Measurements from ENCODE around the gene PLA2G4B. TPM values are rescaled to one million over a fixed set of nuclear protein-coding genes. Genes with fewer than 3 reads are reported as not detected.

PLA2G4B gene
- total RNA-seq, 2 experiments from 2014 or later: 9.0 to 9.7 TPM

GRCh38 chr15:41881550-41881919, 42.9 kb downstream of the PLA2G4B start:
- Mint-ChIP-seq H3K27ac (no peak overlapping the region), H3K27me3 (ENCODE audit: low read depth) (peaks cover 11% of the 10 kb centered on the region), H3K36me3 (ENCODE audit: low read depth) (no peaks in the 10 kb centered on the region), H3K4me3 (no peak overlapping the region), H3K9me3 (no peaks in the 10 kb centered on the region), H3K4me1 (ENCODE audit: low read depth) (peaks cover 8% of the 10 kb centered on the region)
- intact Hi-C loops (cut with micrococcal nuclease): no loop called here
- CTCF ChIA-PET: interaction anchor here (0.8 to 1.7 kb wide), 4 partner anchors 11 to 158 kb away, joined by 3 to 5 read pairs (median 4); no protein-coding TSS in a partner anchor
- no peak for DNase-seq

- Mint-ChIP-seq H3K4me3 (peak overlapping the region; percentile 12), H3K36me3 (ENCODE audit: low read depth) (no peaks in the 10 kb centered on the region), H3K27me3 (ENCODE audit: low read depth) (peaks cover 11% of the 10 kb centered on the region), H3K27ac (no peak overlapping the region), H3K9me3 (no peaks in the 10 kb centered on the region), H3K4me1 (ENCODE audit: low read depth) (peaks cover 8% of the 10 kb centered on the region)
- intact Hi-C loops (cut with micrococcal nuclease): no loop called here
- no peak for DNase-seq
- CTCF ChIA-PET: interaction anchor here (0.8 to 1.7 kb wide), 4 partner anchors 12 to 158 kb away, joined by 3 to 5 read pairs (median 4); no protein-coding TSS in a partner anchor
Measured at GRCh38 chr15:41881920-41882688, 43.5 kb downstream of the PLA2G4B start.

- DNase-seq: no peak
- Mint-ChIP-seq H3K9me3 (no peaks in the 10 kb centered on the region), H3K4me3 (peak overlapping the region; percentile 12), H3K27ac (no peak overlapping the region), H3K4me1 (ENCODE audit: low read depth) (peaks cover 8% of the 10 kb centered on the region), H3K36me3 (ENCODE audit: low read depth) (no peaks in the 10 kb centered on the region), H3K27me3 (ENCODE audit: low read depth) (peaks cover 11% of the 10 kb centered on the region)
- intact Hi-C loops (cut with micrococcal nuclease): no loop called here
- CTCF ChIA-PET: no interaction called here
Measured at GRCh38 chr15:41882689-41883483, 44.2 kb downstream of the PLA2G4B start.

GRCh38 chr15:41883484-41883825, 44.8 kb downstream of the PLA2G4B start:
- Mint-ChIP-seq H3K27ac (no peak overlapping the region), H3K27me3 (ENCODE audit: low read depth) (peaks cover 11% of the 10 kb centered on the region), H3K4me1 (ENCODE audit: low read depth) (peaks cover 9% of the 10 kb centered on the region), H3K4me3 (no peak overlapping the region), H3K9me3 (no peaks in the 10 kb centered on the region), H3K36me3 (ENCODE audit: low read depth) (no peaks in the 10 kb centered on the region)
- DNase-seq: no peak
- intact Hi-C loops (cut with micrococcal nuclease): no loop called here
- CTCF ChIA-PET: no interaction called here

GRCh38 chr15:41884458-41884857, 45.8 kb downstream of the PLA2G4B start:
- no peak overlapping the region for H3K27ac Mint-ChIP-seq
- H3K4me1 Mint-ChIP-seq (ENCODE audit: low read depth): peaks cover 13% of the 10 kb centered on the region
- H3K36me3 Mint-ChIP-seq (ENCODE audit: low read depth): no peaks in the 10 kb centered on the region
- no peaks in the 10 kb centered on the region for H3K9me3 Mint-ChIP-seq
- H3K27me3 Mint-ChIP-seq (ENCODE audit: low read depth): peaks cover 11% of the 10 kb centered on the region
- CTCF ChIA-PET: no interaction called here
- DNase-seq: no peak
- no peak overlapping the region for H3K4me3 Mint-ChIP-seq
- intact Hi-C loops (cut with micrococcal nuclease): no loop called here

GRCh38 chr15:41885321-41885720, 46.7 kb downstream of the PLA2G4B start:
- Mint-ChIP-seq H3K27ac (no peak overlapping the region), H3K4me1 (ENCODE audit: low read depth) (peaks cover 13% of the 10 kb centered on the region), H3K36me3 (ENCODE audit: low read depth) (no peaks in the 10 kb centered on the region), H3K4me3 (no peak overlapping the region), H3K27me3 (ENCODE audit: low read depth) (peaks cover 11% of the 10 kb centered on the region), H3K9me3 (no peaks in the 10 kb centered on the region)
- no peak for DNase-seq
- intact Hi-C loops (cut with micrococcal nuclease): no loop called here
- CTCF ChIA-PET: no interaction called here

- Mint-ChIP-seq H3K27me3 (ENCODE audit: low read depth) (peaks cover 11% of the 10 kb centered on the region), H3K4me3 (no peak overlapping the region), H3K27ac (no peak overlapping the region), H3K9me3 (no peaks in the 10 kb centered on the region), H3K36me3 (ENCODE audit: low read depth) (no peaks in the 10 kb centered on the region), H3K4me1 (ENCODE audit: low read depth) (peaks cover 13% of the 10 kb centered on the region)
- intact Hi-C loops (cut with micrococcal nuclease): no loop called here
- CTCF ChIA-PET: interaction anchor here (0.6 kb wide), 1 partner anchor 564 kb away, joined by 3 read pairs; no protein-coding TSS in a partner anchor
- DNase-seq: no peak
Measured at GRCh38 chr15:41885841-41886240, 47.2 kb downstream of the PLA2G4B start.

- intact Hi-C loops (cut with micrococcal nuclease): no loop called here
- Mint-ChIP-seq H3K4me3 (no peak overlapping the region), H3K36me3 (ENCODE audit: low read depth) (no peaks in the 10 kb centered on the region), H3K27ac (no peak overlapping the region), H3K9me3 (no peaks in the 10 kb centered on the region), H3K27me3 (ENCODE audit: low read depth) (peaks cover 5% of the 10 kb centered on the region), H3K4me1 (ENCODE audit: low read depth) (peaks cover 9% of the 10 kb centered on the region)
- DNase-seq: no peak
- CTCF ChIA-PET: interaction anchor here (0.6 kb wide), 1 partner anchor 565 kb away, joined by 3 read pairs; no protein-coding TSS in a partner anchor
Measured at GRCh38 chr15:41886741-41887140, 48.1 kb downstream of the PLA2G4B start.

GRCh38 chr15:41887161-41887560, 48.5 kb downstream of the PLA2G4B start:
- Mint-ChIP-seq H3K27me3 (ENCODE audit: low read depth) (peaks cover 5% of the 10 kb centered on the region), H3K4me3 (no peak overlapping the region), H3K9me3 (no peaks in the 10 kb centered on the region), H3K4me1 (ENCODE audit: low read depth) (peaks cover 9% of the 10 kb centered on the region), H3K27ac (no peak overlapping the region), H3K36me3 (ENCODE audit: low read depth) (no peaks in the 10 kb centered on the region)
- CTCF ChIA-PET: no interaction called here
- DNase-seq: no peak
- intact Hi-C loops (cut with micrococcal nuclease): no loop called here

- Mint-ChIP-seq H3K36me3 (ENCODE audit: low read depth) (no peaks in the 10 kb centered on the region), H3K27ac (no peak overlapping the region), H3K9me3 (no peaks in the 10 kb centered on the region), H3K4me3 (no peak overlapping the region), H3K4me1 (ENCODE audit: low read depth) (peaks cover 11% of the 10 kb centered on the region), H3K27me3 (ENCODE audit: low read depth) (peaks cover under 1% of the 10 kb centered on the region)
- CTCF ChIA-PET: no interaction called here
- no peak for DNase-seq
- intact Hi-C loops (cut with micrococcal nuclease): no loop called here
Measured at GRCh38 chr15:41887893-41888292, 49.2 kb downstream of the PLA2G4B start.

GRCh38 chr15:41888662-41889253, 50.1 kb downstream of the PLA2G4B start:
- Mint-ChIP-seq H3K27me3 (ENCODE audit: low read depth) (no peaks in the 10 kb centered on the region), H3K4me1 (ENCODE audit: low read depth) (peaks cover 18% of the 10 kb centered on the region), H3K27ac (no peak overlapping the region), H3K4me3 (no peak overlapping the region), H3K9me3 (no peaks in the 10 kb centered on the region), H3K36me3 (ENCODE audit: low read depth) (no peaks in the 10 kb centered on the region)
- CTCF ChIA-PET: interaction anchor here (0.5 to 0.6 kb wide), 2 partner anchors 21 to 35 kb away, joined by 3 read pairs; no protein-coding TSS in a partner anchor
- DNase-seq: peak; percentile 14
- intact Hi-C loops (cut with micrococcal nuclease): no loop called here

- Mint-ChIP-seq H3K27me3 (ENCODE audit: low read depth) (no peaks in the 10 kb centered on the region), H3K36me3 (ENCODE audit: low read depth) (no peaks in the 10 kb centered on the region), H3K4me3 (no peak overlapping the region), H3K9me3 (no peaks in the 10 kb centered on the region), H3K27ac (no peak overlapping the region), H3K4me1 (ENCODE audit: low read depth) (peaks cover 31% of the 10 kb centered on the region)
- no peak for DNase-seq
- CTCF ChIA-PET: no interaction called here
- intact Hi-C loops (cut with micrococcal nuclease): no loop called here
Measured at GRCh38 chr15:41890050-41890690, 51.5 kb downstream of the PLA2G4B start.

Measured in activated naive CD4-positive, alpha-beta T cell treated with anti-CD3 and anti-CD28 coated beads for 36 hours (primary cell).